A549 (cell line): ENCODE measurements around the gene COMMD9. TPM values are rescaled to one million over a fixed set of nuclear protein-coding genes. Genes with fewer than 3 reads are reported as not detected.

ENCODE experiments used
- ATAC-seq, 2 experiments: fragments of 200-7000 bp in 1 of 2; fragments of >200 bp in 1 of 2; cut with Nextera tagmentation in 1 of 2; cut with Tn5 transposase in 1 of 2; 3 replicates each; pipeline versions ENCODE4 v1.8.0 to v1.9.1; 2018 to 2020; ENCODE audit warnings: mild to moderate bottlenecking in 1 of 2, moderate library complexity in 1 of 2
- CTCF ChIA-PET: fragments of 300-600 bp; sonication (Branson Sonifier 250); formaldehyde crosslinking; extraction: SDS; loops from one replicate; lab custom pipeline; 2021; ENCODE audit warnings: antibody characterized with exemption, inconsistent platforms; lab: Yijun Ruan, JAX
- POLR2A ChIA-PET: fragments of 350-600 bp; formaldehyde crosslinking; extraction: SDS; loops from one replicate; lab custom pipeline; 2021; ENCODE audit warnings: antibody characterized with exemption, inconsistent platforms; lab: Yijun Ruan, JAX
- DNase-seq, 2 experiments: peaks; one replicate each; pipeline versions ENCODE4 v3.0.0 to v3.0.0-alpha.2; 2011 to 2016; ENCODE audit warnings: low read depth in 1 of 2, low spot score in 1 of 2
- FAIRE-seq: peaks from 2 replicates; lab custom pipeline; 2011; peaks lifted over from hg19 to GRCh38; lab: Jason Lieb, UNC
- H3K27ac ChIP-seq, 2 experiments: fragments of >200 bp; sonication (Bioruptor Twin); formaldehyde crosslinking; 3 replicates each; pipeline ENCODE4 v1.5.1; 2016 to 2017
- H3K4me1 ChIP-seq: fragments of >200 bp; sonication (Bioruptor Twin); formaldehyde crosslinking; 3 replicates; pipeline ENCODE4 v1.6.1; 2016
- H3K4me2 ChIP-seq: fragments of >200 bp; sonication (Bioruptor Twin); formaldehyde crosslinking; 3 replicates; pipeline ENCODE4 v1.6.1; 2016
- H3K4me3 ChIP-seq: fragments of >200 bp; sonication (Bioruptor Twin); formaldehyde crosslinking; 3 replicates; pipeline ENCODE4 v1.5.1; 2016
- H3K9me3 ChIP-seq: fragments of >200 bp; sonication (Bioruptor Twin); formaldehyde crosslinking; 3 replicates; pipeline ENCODE4 v1.6.1; 2016
- CEBPB ChIP-seq, 2 experiments: fragments of >200 bp in 1 of 2; sonication (Bioruptor Twin) in 1 of 2; formaldehyde crosslinking in 1 of 2; IDR thresholded peaks; 2 replicates each; pipeline ENCODE4 v1.6.1; 2012 to 2016
- KDM5A ChIP-seq: fragments of 200-600 bp; sonication (generic); IDR thresholded peaks from 2 replicates; pipeline ENCODE4 v1.6.1; 2016; ENCODE audit warnings: antibody characterized with exemption, mild to moderate bottlenecking
- POLR2AphosphoS2 ChIP-seq: conservative IDR thresholded peaks from 2 replicates; pipeline ENCODE4 v1.6.1; 2012; ENCODE audit warnings: low read length, improper control_type of control experiment, inconsistent platforms
- WGBS: methylation state at CpG from one replicate; pipeline ENCODE4 v1.1.6; 2017; ENCODE audit errors: missing lambda C conversion rate; 5-methylcytosine and 5-hydroxymethylcytosine counted together
- polyA plus RNA-seq, 4 experiments: library from polyadenylated mRNA; depleted of rRNA in 3 of 4; stranded (reverse); fragments of >200 nt; fragmentation: RNase III in 1 of 4; extraction: RNeasy Plus Mini Kit Qiagen cat#74134 plus additional on column Dnase treatment in 1 of 4; gene quantifications; 2 replicates in 3 of 4; 3 replicates in 1 of 4; pipeline ENCODE4 v1.2.3, GENCODE V29; 2011 to 2017
- TF ChIP-seq, protein P1 (sequence below): fragments of >200 bp; sonication (Bioruptor Twin); formaldehyde crosslinking; IDR thresholded peaks from 3 replicates; pipeline ENCODE4 v1.5.1; 2016

The COMMD9 gene
- polyA plus RNA-seq, 2 of the 4 experiments (the other 2 are of a cell fraction): 36.3 to 37.3 TPM

DNA sequence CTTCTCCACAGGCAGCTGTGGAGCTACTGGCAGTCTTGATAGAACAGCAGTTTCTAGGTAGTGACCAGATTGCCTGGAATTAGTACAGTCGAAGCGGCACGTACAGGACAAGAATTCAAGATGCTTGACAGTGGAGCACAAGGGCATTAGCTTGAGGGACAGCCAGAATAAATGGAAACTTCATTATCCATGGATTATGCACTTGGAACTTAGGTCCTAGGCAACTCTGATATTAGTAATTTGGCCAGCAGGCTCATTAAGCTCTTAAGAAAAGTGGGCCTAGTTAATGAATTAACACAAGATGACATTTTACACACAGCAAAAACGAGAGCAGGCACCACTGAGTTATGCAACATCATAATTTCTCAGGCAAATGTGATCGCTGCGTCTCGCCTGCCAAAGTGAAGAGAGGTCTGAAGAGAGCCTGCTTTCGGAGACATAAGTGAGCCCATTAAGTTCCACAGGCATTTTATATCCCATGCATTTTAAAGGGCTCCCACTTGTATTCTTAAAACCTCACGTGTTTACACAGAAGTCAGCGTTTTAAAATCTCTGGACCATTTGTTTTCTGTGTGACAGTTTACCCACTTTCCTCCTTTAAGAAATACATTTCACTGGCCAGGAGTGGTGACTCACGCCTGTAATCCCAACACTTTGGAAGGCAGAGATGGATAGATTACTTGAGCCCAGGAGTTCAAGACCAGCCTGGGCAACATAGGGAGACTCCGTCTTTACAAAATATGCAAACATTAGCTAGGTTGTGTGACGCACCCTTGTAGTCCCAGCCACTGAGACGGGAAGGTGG lies 66.2 kb downstream of the COMMD9 start:
- DNase-seq: no peak
- no peak for FAIRE-seq
- ChIA-PET CTCF (interaction anchor here (1.1 to 1.5 kb wide), 2 partner anchors 19 to 24 kb away, joined by 3 to 5 read pairs; no protein-coding TSS in a partner anchor), POLR2A (no interaction called here)
- no peak for ATAC-seq
- Histone ChIP-seq H3K4me3 (no peak overlapping the region), H3K4me2 (no peak overlapping the region), H3K4me1 (no peaks in the 10 kb centered on the region), H3K27ac (no peak overlapping the region), H3K9me3 (0 out of 3 replicates have a peak, but pooled peaks cover 3% of the 10 kb centered on the region)
- TF ChIP-seq, protein P1, sequence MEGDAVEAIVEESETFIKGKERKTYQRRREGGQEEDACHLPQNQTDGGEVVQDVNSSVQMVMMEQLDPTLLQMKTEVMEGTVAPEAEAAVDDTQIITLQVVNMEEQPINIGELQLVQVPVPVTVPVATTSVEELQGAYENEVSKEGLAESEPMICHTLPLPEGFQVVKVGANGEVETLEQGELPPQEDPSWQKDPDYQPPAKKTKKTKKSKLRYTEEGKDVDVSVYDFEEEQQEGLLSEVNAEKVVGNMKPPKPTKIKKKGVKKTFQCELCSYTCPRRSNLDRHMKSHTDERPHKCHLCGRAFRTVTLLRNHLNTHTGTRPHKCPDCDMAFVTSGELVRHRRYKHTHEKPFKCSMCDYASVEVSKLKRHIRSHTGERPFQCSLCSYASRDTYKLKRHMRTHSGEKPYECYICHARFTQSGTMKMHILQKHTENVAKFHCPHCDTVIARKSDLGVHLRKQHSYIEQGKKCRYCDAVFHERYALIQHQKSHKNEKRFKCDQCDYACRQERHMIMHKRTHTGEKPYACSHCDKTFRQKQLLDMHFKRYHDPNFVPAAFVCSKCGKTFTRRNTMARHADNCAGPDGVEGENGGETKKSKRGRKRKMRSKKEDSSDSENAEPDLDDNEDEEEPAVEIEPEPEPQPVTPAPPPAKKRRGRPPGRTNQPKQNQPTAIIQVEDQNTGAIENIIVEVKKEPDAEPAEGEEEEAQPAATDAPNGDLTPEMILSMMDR: no peak
- no peak for TF ChIP-seq KDM5A
- no peak for TF ChIP-seq CEBPB (IDR thresholded peaks at IDR 0.05)
- TF ChIP-seq POLR2AphosphoS2: no peak
- whole genome bisulfite sequencing: 79% methylated on average over 14 of the region's 14 CpGs

Other genes with a start within 250 kb of the COMMD9 start
- 6.9 and 9.3 TPM in 2 replicates for gene PRR5L, start 6.9 kb upstream of the COMMD9 start, polyA plus RNA-seq (2011; rRNA removed)
- 7.8 to 12.1 TPM (median 8.6 TPM) in 3 replicates for gene PRR5L, start 6.9 kb upstream of the COMMD9 start, polyA plus RNA-seq (2017; fragmentation: RNase III; extraction: RNeasy Plus Mini Kit Qiagen cat#74134 plus additional on column Dnase treatment)
- 9.6 and 11.6 TPM in 2 replicates for gene TRAF6, start 220.8 kb upstream of the COMMD9 start, polyA plus RNA-seq (2011; rRNA removed)
- gene TRAF6, start 220.8 kb upstream of the COMMD9 start, polyA plus RNA-seq (2017; fragmentation: RNase III; extraction: RNeasy Plus Mini Kit Qiagen cat#74134 plus additional on column Dnase treatment): 4.3 to 4.9 TPM (median 4.6 TPM) in 3 replicates